Naive thymus-derived CD8-positive, alpha-beta T cell (primary cell): Measurements from ENCODE around the gene MTMR11. TPM values are rescaled to one million over a fixed set of nuclear protein-coding genes. Genes with fewer than 3 reads are reported as not detected.

Experiments used
- ATAC-seq, 2 donors: fragments of 150-1000 bp; cut with Tn5 transposase in 1 of 2; sonication (Bioruptor Pico), chemical (Tn5 transposase) in 1 of 2; 1 replicate in 1 of 2; 2 replicates in 1 of 2; pipeline ENCODE4 v1.10.0; 2021; ENCODE audit warnings: mild to moderate bottlenecking in 2 of 2, moderate library complexity in 2 of 2
- POLR2A ChIA-PET: fragments of 350-600 bp; sonication (Branson Sonifier 250); formaldehyde crosslinking; loops from one replicate; lab custom pipeline; 2021; ENCODE audit warnings: antibody characterized with exemption; lab: Charles Lee
- DNase-seq, 10 donors: peaks; one replicate each; pipeline versions ENCODE4 v3.0.0 to v3.0.0-alpha.2; 2020 to 2022
- H3K27ac Mint-ChIP-seq, 10 donors: one replicate each; pipeline ENCODE4 v1.8.0; 2020 to 2022; ENCODE audit warnings: mild to moderate bottlenecking in 10 of 10, mixed read lengths in 10 of 10, moderate library complexity in 4 of 10, inconsistent platforms in 1 of 10
- H3K27me3 Mint-ChIP-seq, 5 donors: one replicate each; pipeline ENCODE4 v1.8.0; 2021 to 2022; ENCODE audit warnings: mixed read lengths in 5 of 5
- H3K36me3 Mint-ChIP-seq, 3 donors: one replicate each; pipeline ENCODE4 v1.8.0; 2020 to 2022; ENCODE audit warnings: mixed read lengths in 3 of 3, mild to moderate bottlenecking in 2 of 3, inconsistent platforms in 1 of 3
- H3K4me1 Mint-ChIP-seq, 4 donors: one replicate each; pipeline ENCODE4 v1.8.0; 2021 to 2022; ENCODE audit warnings: mixed read lengths in 4 of 4
- H3K4me3 Mint-ChIP-seq, 10 donors: one replicate each; pipeline ENCODE4 v1.8.0; 2020 to 2022; ENCODE audit warnings: mild to moderate bottlenecking in 10 of 10, mixed read lengths in 10 of 10, moderate library complexity in 6 of 10, inconsistent platforms in 1 of 10
- H3K9me3 Mint-ChIP-seq, 9 donors: one replicate each; pipeline ENCODE4 v1.8.0; 2020 to 2022; ENCODE audit warnings: mixed read lengths in 9 of 9, mild to moderate bottlenecking in 3 of 9, inconsistent platforms in 1 of 9, moderate library complexity in 1 of 9
- polyA plus RNA-seq, 3 donors: library from polyadenylated mRNA; unstranded; fragments of 300-500 nt; fragmentation: Illumina TruSeq; gene quantifications; one replicate each; pipeline ENCODE4 v1.2.3, GENCODE V29; 2021
- total RNA-seq, 8 experiments: library from RNA in 2 of 8; stranded (reverse) in 2 of 8; gene quantifications; one replicate each; pipeline ENCODE4 v1.2.3 and lab custom pipeline; 2021 to 2026

MTMR11 gene
- total and polyA plus RNA-seq, 5 experiments from 2014 or later = 0.09 to 1.5 (median 1.5) TPM; not detected in 2

GRCh38 chr1:149932474-149932873 is 4.2 kb downstream of the MTMR11 start:
- peaks cover 4 to 16% (median 5%) of the 10 kb centered on the region in 5 donors for H3K27me3 Mint-ChIP-seq
- no peak for ATAC-seq
- no peaks in the 10 kb centered on the region for H3K9me3 Mint-ChIP-seq
- DNase-seq = no peak
- H3K4me3 Mint-ChIP-seq = no peak overlapping the region
- H3K27ac Mint-ChIP-seq = no peak overlapping the region
- H3K4me1 Mint-ChIP-seq = peaks cover 12 to 38% (median 17%) of the 10 kb centered on the region in 4 donors
- H3K36me3 Mint-ChIP-seq = peaks cover 0 to 5% (median 3%) of the 10 kb centered on the region in 3 donors
- POLR2A ChIA-PET = no interaction called here

DNA sequence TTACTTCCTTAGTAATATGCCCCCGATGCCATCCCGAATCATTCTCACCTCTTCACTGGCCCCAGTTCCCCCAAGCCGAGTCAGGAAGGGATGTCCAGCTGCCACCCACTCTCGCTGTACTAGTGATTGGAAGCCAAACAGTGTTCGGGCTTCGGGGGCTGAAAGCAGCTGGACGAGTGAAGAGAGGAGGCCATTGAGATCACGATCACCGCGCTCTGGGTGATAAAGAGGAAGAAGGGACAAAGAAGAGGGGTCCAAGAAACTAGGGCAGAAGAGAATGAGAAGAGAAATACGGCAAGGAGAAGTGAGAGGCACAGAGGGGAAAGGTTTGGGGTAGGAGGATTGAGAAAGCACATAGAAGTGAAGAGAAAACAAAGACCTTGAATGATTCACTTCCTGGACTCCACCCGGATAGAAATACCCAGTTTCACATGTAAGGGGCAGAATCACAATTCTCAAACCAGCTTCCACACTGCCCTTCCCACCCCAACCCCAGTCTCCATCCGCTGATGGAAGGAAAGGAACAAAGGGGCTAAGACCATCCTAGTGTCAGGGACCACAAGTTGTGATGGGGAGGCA is 5.4 kb downstream of the MTMR11 start:
- ATAC-seq (no peak), DNase-seq (no peak)
- Mint-ChIP-seq H3K27me3 (peaks cover 4 to 16% (median 5%) of the 10 kb centered on the region in 5 donors), H3K9me3 (no peaks in the 10 kb centered on the region), H3K4me1 (peaks cover 15 to 41% (median 22%) of the 10 kb centered on the region in 4 donors), H3K4me3 (peak overlapping the region in 1 of 10 donors; percentile 55), H3K27ac (no peak overlapping the region), H3K36me3 (peaks cover 0 to 5% (median 3%) of the 10 kb centered on the region in 3 donors)
- POLR2A ChIA-PET = interaction anchor here (0.5 kb wide), 1 partner anchor 303 kb away, joined by 3 read pairs; no protein-coding TSS in a partner anchor

GRCh38 chr1:149929856-149930255 is 6.8 kb downstream of the MTMR11 start:
- ATAC-seq (no peak), DNase-seq (no peak)
- Mint-ChIP-seq H3K4me3 (peak overlapping the region in 2 of 10 donors; percentile 22 to 34), H3K9me3 (no peaks in the 10 kb centered on the region), H3K4me1 (peaks cover 23 to 54% (median 34%) of the 10 kb centered on the region in 4 donors), H3K36me3 (peaks cover 7 to 18% (median 15%) of the 10 kb centered on the region in 3 donors), H3K27me3 (peaks cover 4 to 16% (median 5%) of the 10 kb centered on the region in 5 donors), H3K27ac (peak overlapping the region in 7 of 10 donors; percentile 1 to 98 (median 53))
- POLR2A ChIA-PET = interaction anchor here (0.5 to 3.0 kb wide), 6 partner anchors 14 to 86 kb away, joined by 4 to 21 read pairs (median 8); partner anchors contain the start of gene BOLA1

DNA sequence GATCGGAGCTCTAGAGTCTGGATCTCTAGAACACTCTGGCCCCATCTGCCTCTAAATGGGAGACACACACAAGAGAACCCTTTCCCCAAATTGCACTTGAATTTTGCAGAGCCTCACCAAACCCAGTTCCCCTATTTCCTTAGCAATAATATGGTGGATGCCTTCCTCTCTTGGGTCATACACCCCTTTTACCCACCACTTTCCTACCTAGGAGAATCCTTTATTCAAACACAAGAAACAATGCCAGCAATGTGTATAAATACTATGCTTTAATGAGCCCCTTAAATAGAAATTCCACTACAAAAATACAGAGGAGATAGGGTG is 8.3 kb downstream of the MTMR11 start:
- Mint-ChIP-seq H3K9me3 (no peaks in the 10 kb centered on the region), H3K27ac (peak overlapping the region; percentile 96 to 99 (median 98)), H3K36me3 (peaks cover 13 to 33% (median 27%) of the 10 kb centered on the region in 3 donors), H3K27me3 (peaks cover 0 to 16% (median 5%) of the 10 kb centered on the region in 5 donors), H3K4me1 (peaks cover 30 to 63% (median 45%) of the 10 kb centered on the region in 4 donors), H3K4me3 (peak overlapping the region; percentile 89 to 97 (median 92))
- no peak for ATAC-seq
- no peak for DNase-seq
- POLR2A ChIA-PET = interaction anchor here (0.6 to 3.0 kb wide), 17 partner anchors 13 to 436 kb away, joined by 3 to 84 read pairs (median 4); partner anchors contain the start of genes APH1A, BOLA1, PLEKHO1 and RPRD2

DNA sequence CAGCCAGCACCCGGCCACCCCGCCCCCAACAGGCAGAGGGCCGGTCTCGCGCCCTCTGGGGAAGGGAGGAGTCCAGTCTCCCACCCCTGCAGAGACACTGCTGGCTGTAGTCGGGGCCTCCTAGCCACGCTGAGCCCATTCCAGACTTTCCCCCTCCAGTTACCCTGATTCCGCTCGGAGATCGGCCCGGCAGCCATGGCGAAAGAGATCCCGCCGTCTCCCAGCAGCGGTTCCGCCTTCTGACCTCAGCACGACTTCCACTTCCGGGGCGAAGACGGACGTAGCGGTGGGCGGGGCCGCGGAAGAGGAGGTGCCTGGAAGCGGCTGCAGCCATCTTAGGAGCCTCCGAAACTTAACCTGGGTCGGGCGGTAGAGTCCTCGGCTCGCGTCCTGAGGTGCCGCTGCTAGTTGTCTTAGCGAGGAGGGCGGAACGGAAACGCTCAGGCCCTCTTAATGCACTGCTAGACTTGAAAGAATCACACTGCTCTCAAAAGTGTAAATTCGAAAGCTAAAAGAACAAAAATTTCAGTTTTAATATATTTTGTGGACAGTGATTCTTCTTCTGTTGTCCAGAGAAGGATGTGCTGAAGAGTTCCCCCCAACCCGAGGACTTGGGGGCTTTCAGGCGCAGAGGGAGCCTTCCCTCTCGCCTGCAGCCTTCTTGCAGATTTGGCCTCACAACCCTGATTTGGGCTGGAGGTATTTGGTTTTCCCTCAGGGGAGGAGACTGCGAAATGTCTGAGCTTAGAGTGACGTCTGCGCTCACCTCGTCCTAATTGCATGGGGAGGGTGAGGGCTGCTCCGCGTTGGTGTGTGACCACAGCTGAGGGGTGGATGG is 8.9 kb downstream of the MTMR11 start, which contains the start of gene SF3B4:
Gene SF3B4, minus strand, starts transcription at position 241 of the 838 bp plus-strand sequence. Its CDS starts 44 bp downstream, at position 197.
- Mint-ChIP-seq H3K27ac (peak within 1 kb of the TSS; percentile 96 to 99 (median 98)), H3K9me3 (no peaks in the 10 kb centered on the region), H3K4me3 (peak within 1 kb of the TSS; percentile 89 to 97 (median 92)), H3K4me1 (peaks cover 30 to 63% (median 47%) of the 10 kb centered on the region in 4 donors), H3K27me3 (peaks cover 0 to 16% (median 5%) of the 10 kb centered on the region in 5 donors), H3K36me3 (peaks cover 13 to 38% (median 33%) of the 10 kb centered on the region in 3 donors)
- POLR2A ChIA-PET = interaction anchor here (0.6 to 3.0 kb wide), 16 partner anchors 12 to 436 kb away, joined by 3 to 84 read pairs (median 4); partner anchors contain the start of genes APH1A, BOLA1, PLEKHO1 and RPRD2
- peak; percentile 90 to 97 (median 95) for DNase-seq
- peak; percentile 95 to 97 for ATAC-seq

GRCh38 chr1:149927056-149927562 is 9.6 kb downstream of the MTMR11 start:
- Mint-ChIP-seq H3K27me3 (peaks cover 0 to 14% (median 5%) of the 10 kb centered on the region in 5 donors), H3K9me3 (no peaks in the 10 kb centered on the region), H3K36me3 (peaks cover 13 to 45% (median 37%) of the 10 kb centered on the region in 3 donors), H3K4me1 (peaks cover 29 to 63% (median 47%) of the 10 kb centered on the region in 4 donors), H3K27ac (peak overlapping the region; percentile 96 to 99 (median 98)), H3K4me3 (peak overlapping the region; percentile 89 to 97 (median 92))
- POLR2A ChIA-PET = interaction anchor here (1.3 to 1.5 kb wide), 4 partner anchors 11 to 140 kb away, joined by 3 to 84 read pairs (median 6); partner anchors contain the start of gene VPS45
- ATAC-seq = no peak
- peak in 1 of 10 donors; percentile 6 for DNase-seq

DNA sequence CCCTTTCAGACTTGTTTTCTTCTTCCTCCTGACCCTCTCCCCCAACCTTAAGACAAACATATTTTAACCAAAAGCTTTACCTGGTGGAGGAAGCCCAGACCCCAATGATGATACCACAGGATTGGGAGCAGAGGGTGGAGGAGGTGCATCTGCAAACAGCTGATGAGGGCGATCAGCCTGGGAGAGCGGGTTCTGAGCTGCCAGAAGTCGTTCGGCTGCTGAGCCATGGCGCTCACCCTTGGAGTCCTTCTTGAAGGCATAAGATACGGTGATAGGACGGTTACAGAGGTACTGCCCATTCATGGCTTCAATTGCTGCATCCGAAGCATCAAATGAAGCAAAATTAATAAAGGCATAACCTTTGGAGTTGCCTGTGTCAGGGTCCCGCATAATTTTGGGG is 10.4 kb downstream of the MTMR11 start:
- Mint-ChIP-seq H3K36me3 (peaks cover 13 to 52% (median 35%) of the 10 kb centered on the region in 3 donors), H3K27ac (peak overlapping the region in 6 of 10 donors; percentile 30 to 81 (median 46)), H3K27me3 (peaks cover 0 to 6% (median 2%) of the 10 kb centered on the region in 5 donors), H3K4me3 (peak overlapping the region; percentile 41 to 97 (median 92)), H3K4me1 (peaks cover 28 to 63% (median 47%) of the 10 kb centered on the region in 4 donors), H3K9me3 (no peaks in the 10 kb centered on the region)
- ATAC-seq = no peak
- no peak for DNase-seq
- POLR2A ChIA-PET = interaction anchor here (0.6 to 2.3 kb wide), 5 partner anchors 10 to 39 kb away, joined by 3 to 17 read pairs (median 4); a partner anchor contains a TSS

DNA sequence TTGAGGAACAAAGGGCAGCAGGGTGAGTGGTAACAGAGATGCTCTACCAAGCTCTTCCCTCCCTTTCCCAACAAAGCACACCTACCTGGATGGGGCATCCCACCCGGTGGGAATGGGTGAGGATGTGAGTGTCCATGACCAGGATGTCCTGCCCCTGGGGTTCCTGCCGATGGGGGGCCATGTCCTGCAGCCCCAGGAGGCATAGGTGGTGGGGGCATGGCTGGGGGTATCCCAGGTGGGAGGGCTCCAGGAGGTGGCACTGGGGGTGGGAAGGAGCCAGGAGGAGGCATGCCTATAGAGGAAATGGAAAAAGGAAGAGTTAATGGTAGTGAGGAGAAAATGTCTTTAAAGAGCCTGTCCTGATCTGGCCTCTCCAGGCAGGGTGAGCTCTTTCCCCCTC is 10.9 kb downstream of the MTMR11 start:
- peaks cover 0 to 1% (median 0%) of the 10 kb centered on the region in 5 donors for H3K27me3 Mint-ChIP-seq
- ATAC-seq = no peak
- no peak for DNase-seq
- no peaks in the 10 kb centered on the region for H3K9me3 Mint-ChIP-seq
- H3K27ac Mint-ChIP-seq = peak overlapping the region in 7 of 10 donors; percentile 30 to 81 (median 48)
- peak overlapping the region; percentile 41 to 97 (median 82) for H3K4me3 Mint-ChIP-seq
- peaks cover 13 to 52% (median 35%) of the 10 kb centered on the region in 3 donors for H3K36me3 Mint-ChIP-seq
- POLR2A ChIA-PET = interaction anchor here (1.1 to 2.3 kb wide), 4 partner anchors 10 to 81 kb away, joined by 3 to 17 read pairs (median 5); a partner anchor contains a TSS
- H3K4me1 Mint-ChIP-seq = peaks cover 28 to 57% (median 47%) of the 10 kb centered on the region in 4 donors

DNA sequence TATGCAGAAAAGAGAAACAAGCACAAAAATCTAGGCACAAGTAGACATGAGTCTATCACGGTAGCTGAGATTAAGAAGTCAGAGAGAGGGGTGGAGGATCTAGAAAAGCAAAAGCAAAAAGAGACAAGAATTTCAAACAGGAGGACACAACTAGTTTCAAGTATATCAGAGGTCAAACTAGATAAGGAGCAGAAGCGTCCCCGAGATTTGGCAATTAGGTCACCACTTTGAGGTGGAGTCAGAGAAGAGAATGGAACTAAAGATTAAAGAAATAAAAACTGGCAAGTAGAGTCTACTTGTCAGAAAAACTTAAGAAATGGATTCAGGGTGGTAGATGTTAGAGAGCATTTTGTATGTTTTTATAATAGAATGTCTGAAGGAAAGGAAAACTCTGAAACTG is 11.3 kb downstream of the MTMR11 start:
- POLR2A ChIA-PET = interaction anchor here (1.1 to 2.3 kb wide), 3 partner anchors 25 to 81 kb away, joined by 3 to 17 read pairs (median 4); a partner anchor contains a TSS
- no peak for ATAC-seq
- Mint-ChIP-seq H3K4me1 (peaks cover 28 to 55% (median 47%) of the 10 kb centered on the region in 4 donors), H3K27me3 (no peaks in the 10 kb centered on the region), H3K9me3 (no peaks in the 10 kb centered on the region), H3K27ac (peak overlapping the region in 5 of 10 donors; percentile 18 to 60 (median 53)), H3K4me3 (peak overlapping the region in 9 of 10 donors; percentile 46 to 95 (median 76)), H3K36me3 (peaks cover 13 to 52% (median 35%) of the 10 kb centered on the region in 3 donors)
- no peak for DNase-seq

GRCh38 chr1:149923626-149924025 is 13.1 kb downstream of the MTMR11 start:
- Mint-ChIP-seq H3K27ac (peak overlapping the region in 2 of 10 donors; percentile 27 to 85), H3K36me3 (peaks cover 13 to 52% (median 35%) of the 10 kb centered on the region in 3 donors), H3K4me3 (peak overlapping the region in 3 of 10 donors; percentile 6 to 55 (median 54)), H3K4me1 (peaks cover 26 to 50% (median 44%) of the 10 kb centered on the region in 4 donors), H3K9me3 (no peaks in the 10 kb centered on the region), H3K27me3 (no peaks in the 10 kb centered on the region)
- ATAC-seq (no peak), DNase-seq (no peak)
- POLR2A ChIA-PET = interaction anchor here (3.2 kb wide), 1 partner anchor 36 kb away, joined by 14 read pairs; a partner anchor contains a TSS

GRCh38 chr1:149917571-149918144 is 19.0 kb downstream of the MTMR11 start, which contains the start of gene SV2A:
TSS of gene SV2A (minus strand) at chr1:149917844. CDS start at chr1:149913840, 4,004 bp downstream.
- DNase-seq = peak in 7 of 10 donors; percentile 28 to 70 (median 41)
- POLR2A ChIA-PET = interaction anchor here (2.3 kb wide), 1 partner anchor 30 kb away, joined by 7 read pairs; a partner anchor contains a TSS
- ATAC-seq = peak; percentile 66 to 76
- Mint-ChIP-seq H3K27ac (peak within 1 kb of the TSS; percentile 31 to 89 (median 86)), H3K36me3 (peaks cover 0 to 12% (median 6%) of the 10 kb centered on the region in 3 donors), H3K4me1 (peaks cover 12 to 47% (median 42%) of the 10 kb centered on the region in 4 donors), H3K9me3 (no peaks in the 10 kb centered on the region), H3K27me3 (peaks cover 0 to 4% (median 0%) of the 10 kb centered on the region in 5 donors), H3K4me3 (peak within 1 kb of the TSS; percentile 68 to 93 (median 90))
